ENCODE results near the gene KIAA0753. TPM values are rescaled to one million over a fixed set of nuclear protein-coding genes. Genes with fewer than 3 reads are reported as not detected.
"Not testable (repeated sequence)": the region's sequence is repeated elsewhere in the genome, so short reads cannot be mapped to it uniquely, and the experiment has no call there.

The KIAA0753 gene
- total RNA-seq, 1 donor from 2014 or later, result 7.0 TPM

- no peaks in the 10 kb centered on the region for H3K27me3 ChIP-seq (ENCODE audit: low read depth)
- no peak overlapping the region for H3K4me3 ChIP-seq
- intact Hi-C loops (cut with micrococcal nuclease), result no loop called here
- H3K27ac ChIP-seq (replicated peaks), result no peak overlapping the region
- TF ChIP-seq CTCF (IDR thresholded peaks at IDR 0.05; ENCODE audit: borderline replicate concordance), result no peak
- peaks cover 82% of the 10 kb centered on the region for H3K36me3 ChIP-seq
- no peaks in the 10 kb centered on the region for H3K9me3 ChIP-seq (replicated peaks)
- no peak for DNase-seq
- H3K4me1 ChIP-seq, result peaks cover 14% of the 10 kb centered on the region
Observed at GRCh38 chr17:6597727-6598126, 42.8 kb downstream of the KIAA0753 start.

GRCh38 chr17:6596941-6597340 lies 43.6 kb downstream of the KIAA0753 start:
- Histone ChIP-seq H3K36me3 (peaks cover 83% of the 10 kb centered on the region), H3K4me1 (peaks cover 14% of the 10 kb centered on the region), H3K27ac (replicated peaks) (no peak overlapping the region), H3K9me3 (replicated peaks) (no peaks in the 10 kb centered on the region), H3K4me3 (no peak overlapping the region), H3K27me3 (ENCODE audit: low read depth) (no peaks in the 10 kb centered on the region)
- TF ChIP-seq CTCF (IDR thresholded peaks at IDR 0.05; ENCODE audit: borderline replicate concordance), result no peak
- intact Hi-C loops (cut with micrococcal nuclease), result no loop called here
- DNase-seq, result no peak

- no peak for DNase-seq
- Histone ChIP-seq H3K4me3 (no peak overlapping the region), H3K27me3 (ENCODE audit: low read depth) (no peaks in the 10 kb centered on the region), H3K36me3 (peaks cover 85% of the 10 kb centered on the region), H3K9me3 (replicated peaks) (no peaks in the 10 kb centered on the region), H3K4me1 (peaks cover 14% of the 10 kb centered on the region), H3K27ac (replicated peaks) (no peak overlapping the region)
- intact Hi-C loops (cut with micrococcal nuclease), result no loop called here
- TF ChIP-seq CTCF (IDR thresholded peaks at IDR 0.05; ENCODE audit: borderline replicate concordance), result no peak
Observed at GRCh38 chr17:6596511-6596910, 44.0 kb downstream of the KIAA0753 start.

GRCh38 chr17:6596081-6596480 lies 44.4 kb downstream of the KIAA0753 start:
- H3K36me3 ChIP-seq, result peaks cover 90% of the 10 kb centered on the region
- peaks cover 14% of the 10 kb centered on the region for H3K4me1 ChIP-seq
- H3K27me3 ChIP-seq (ENCODE audit: low read depth), result no peaks in the 10 kb centered on the region
- no peak for TF ChIP-seq CTCF (IDR thresholded peaks at IDR 0.05; ENCODE audit: borderline replicate concordance)
- no peak overlapping the region for H3K4me3 ChIP-seq
- intact Hi-C loops (cut with micrococcal nuclease), result no loop called here
- H3K9me3 ChIP-seq (replicated peaks), result no peaks in the 10 kb centered on the region
- DNase-seq, result no peak
- H3K27ac ChIP-seq (replicated peaks), result no peak overlapping the region

- intact Hi-C loops (cut with micrococcal nuclease); H3K27me3 ChIP-seq (ENCODE audit: low read depth); H3K9me3 ChIP-seq (replicated peaks); H3K4me1 ChIP-seq; H3K4me3 ChIP-seq; H3K27ac ChIP-seq (replicated peaks); DNase-seq: not testable (repeated sequence)
- peaks cover 91% of the 10 kb centered on the region for H3K36me3 ChIP-seq
Observed at GRCh38 chr17:6593371-6593770, 47.1 kb downstream of the KIAA0753 start.

- H3K36me3 ChIP-seq, result peaks cover 92% of the 10 kb centered on the region
- intact Hi-C loops (cut with micrococcal nuclease), result no loop called here
- no peak for DNase-seq
- no peak overlapping the region for H3K27ac ChIP-seq (replicated peaks)
- no peaks in the 10 kb centered on the region for H3K9me3 ChIP-seq (replicated peaks)
- TF ChIP-seq CTCF (IDR thresholded peaks at IDR 0.05; ENCODE audit: borderline replicate concordance), result no peak
- H3K4me3 ChIP-seq, result no peak overlapping the region
- H3K4me1 ChIP-seq, result no peaks in the 10 kb centered on the region
- H3K27me3 ChIP-seq (ENCODE audit: low read depth), result no peaks in the 10 kb centered on the region
Observed at GRCh38 chr17:6592173-6592572, 48.3 kb downstream of the KIAA0753 start.

Measured in left ventricle myocardium inferior (tissue), 1 donor.